NCI-H69 (cell line): ENCODE results near the gene SLC8B1.

Experiments
- DNase-seq: peaks from one replicate; lab custom pipeline; 2025; lab: John Stamatoyannopoulos, UW

The SLC8B1 gene

DNA sequence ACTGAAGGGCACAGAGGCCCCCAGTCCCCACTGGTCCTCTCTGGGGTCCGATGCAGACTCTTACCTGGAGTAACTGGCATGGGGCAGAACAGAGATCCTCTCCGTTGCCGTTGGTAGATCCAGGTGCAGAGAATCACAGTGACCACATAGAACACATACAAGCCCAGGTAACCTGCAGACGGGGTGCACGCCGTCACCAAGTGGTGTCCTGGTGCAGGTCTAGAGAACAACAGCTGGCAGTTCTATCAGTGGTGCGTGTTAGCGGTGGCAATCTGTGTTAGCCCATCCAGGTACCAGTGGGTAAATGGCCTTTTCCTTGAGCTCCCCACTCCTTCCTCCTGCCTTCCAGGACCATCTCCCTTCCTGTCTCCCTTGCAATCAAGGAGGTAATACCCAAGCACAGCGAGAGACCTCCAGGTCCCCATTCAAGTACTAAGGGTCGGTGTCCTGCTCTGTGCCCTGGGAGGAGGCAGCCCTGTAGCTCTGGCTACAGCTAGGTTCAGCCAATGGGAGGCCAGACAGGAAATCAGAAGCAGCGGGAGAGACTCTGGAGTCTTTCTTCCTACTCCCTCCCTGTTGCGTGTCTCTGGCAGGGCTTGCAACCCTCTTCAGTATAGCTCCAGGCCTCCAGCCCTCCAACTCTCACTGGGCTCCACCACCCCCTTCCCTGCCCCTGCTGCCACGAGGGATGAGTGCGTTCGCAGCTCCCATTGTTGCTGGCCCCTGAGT, 15.8 kb downstream of the SLC8B1 start:
- DNase-seq = peak; percentile 45

GRCh38 chr12:113318046-113318656, 16.8 kb downstream of the SLC8B1 start:
- DNase-seq = no peak

GRCh38 chr12:113317122-113317521, 17.8 kb downstream of the SLC8B1 start:
- no peak for DNase-seq

DNA sequence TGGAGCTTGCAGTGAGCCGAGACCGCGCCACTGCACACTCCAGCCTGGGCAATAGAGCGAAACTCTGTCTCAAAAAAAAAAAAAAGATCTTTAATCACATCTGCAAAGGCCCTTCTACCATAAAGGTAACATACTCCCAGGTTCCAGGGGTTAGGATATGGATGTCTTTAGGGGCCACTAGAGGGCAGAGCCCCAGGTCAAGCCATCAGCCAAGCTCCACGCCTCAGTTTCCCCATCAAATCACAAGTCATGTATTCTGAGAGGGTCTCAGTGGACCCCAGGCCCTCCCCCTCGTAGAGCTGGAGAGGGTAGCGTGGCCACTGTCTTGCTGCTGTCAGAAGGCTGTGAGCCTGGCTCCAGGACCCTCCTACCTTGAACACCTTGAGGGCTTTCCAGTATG, 18.8 kb downstream of the SLC8B1 start:
- DNase-seq = no peak

DNA sequence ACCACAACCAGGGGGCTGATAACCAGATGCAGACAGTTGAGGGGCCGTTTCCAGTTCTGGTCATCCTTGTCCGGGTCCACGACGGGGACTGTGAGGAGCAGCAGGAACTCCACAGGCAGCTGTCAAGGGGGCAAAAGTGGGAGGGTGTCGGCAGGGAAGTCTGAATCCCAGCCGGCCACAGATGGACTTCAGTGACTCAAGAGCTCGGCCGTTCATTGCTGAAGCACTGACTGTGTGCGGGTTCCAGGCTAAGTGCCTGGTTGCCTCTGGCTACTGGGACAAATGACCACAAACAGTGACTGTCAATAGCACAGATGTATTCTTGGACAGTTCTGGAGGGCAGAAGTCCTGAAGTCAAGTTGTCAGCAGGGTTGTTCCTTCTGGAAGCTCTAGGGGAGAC, 19.6 kb downstream of the SLC8B1 start:
- DNase-seq = no peak

DNA sequence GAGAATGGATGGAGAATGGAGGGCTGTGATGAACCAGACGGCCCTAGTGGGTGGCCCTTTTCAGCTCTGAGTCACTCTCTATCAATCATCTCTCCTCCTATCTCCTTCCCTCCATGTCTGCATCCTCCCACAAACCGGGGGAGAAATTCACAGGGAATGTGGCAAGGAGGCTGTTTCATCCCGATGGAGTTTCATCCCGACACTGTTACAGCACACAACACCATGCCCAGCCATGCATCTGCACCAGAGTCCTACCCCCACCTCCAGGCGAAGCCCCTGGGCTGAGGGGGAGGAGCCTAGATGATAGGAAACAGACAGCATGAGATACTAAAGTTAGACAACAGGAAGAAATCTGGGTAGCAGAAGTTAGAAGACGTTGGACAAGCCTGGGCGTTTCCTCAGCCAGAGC, 20.8 kb downstream of the SLC8B1 start:
- DNase-seq = no peak

- peak; percentile 55 for DNase-seq
These were observed 24.4 kb downstream of the SLC8B1 start for GRCh38 chr12:113310489-113310888.

DNA sequence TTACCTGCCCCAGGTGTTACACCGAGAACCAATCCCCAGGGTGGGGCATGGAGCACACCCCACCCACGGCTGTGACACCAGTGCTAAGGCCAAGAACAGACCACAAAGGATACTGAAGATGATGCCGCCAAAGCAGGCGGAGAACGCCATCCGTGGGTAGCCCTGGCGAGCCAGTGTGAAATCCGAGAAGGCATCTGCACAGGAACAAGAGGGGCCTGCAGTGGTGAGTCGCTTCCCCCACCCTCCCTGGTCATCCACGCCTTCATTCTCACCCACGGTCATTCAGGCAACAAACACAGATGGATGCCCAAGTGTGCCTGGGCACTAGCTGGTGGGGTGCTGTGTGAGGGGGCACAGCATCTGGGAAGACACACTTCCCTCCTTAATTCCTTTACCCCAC, 28.5 kb downstream of the SLC8B1 start:
- DNase-seq = peak; percentile 71

- peak; percentile 96 for DNase-seq
These were observed 29.5 kb downstream of the SLC8B1 start for GRCh38 chr12:113305281-113305856.

DNA sequence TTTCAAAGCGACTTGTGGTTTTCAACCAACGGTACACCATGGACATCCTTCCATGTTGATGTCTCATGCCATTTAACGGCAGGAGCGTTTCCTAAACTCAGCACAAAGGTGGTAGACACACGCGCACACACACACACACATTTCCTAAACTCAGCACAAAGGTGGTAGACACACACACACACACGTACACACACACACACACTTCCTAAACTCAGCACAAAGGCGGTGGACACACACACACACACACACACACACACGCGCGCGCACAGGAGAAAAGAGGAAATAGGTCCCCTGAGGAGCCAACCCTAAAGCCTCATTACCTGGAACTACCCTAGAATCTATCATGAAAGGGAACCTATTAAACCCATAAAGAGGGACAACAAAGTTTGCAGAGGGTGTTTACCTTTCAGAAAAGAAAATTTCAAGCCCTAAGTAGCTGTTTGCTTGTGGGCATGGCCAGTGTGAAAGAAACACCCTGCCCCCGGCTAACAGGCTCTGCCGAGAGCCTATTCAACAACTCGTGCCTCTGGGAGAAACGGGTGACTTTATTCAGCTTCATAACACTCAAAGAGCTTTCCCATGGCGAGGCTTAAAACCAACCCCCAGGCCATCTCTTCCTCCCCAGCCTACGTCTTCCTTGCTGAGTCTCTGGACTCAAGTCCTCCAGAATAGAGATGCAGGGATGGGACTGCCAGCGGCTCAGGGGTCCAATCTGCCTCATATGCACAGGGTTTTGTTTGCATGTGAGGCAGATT, 31.8 kb downstream of the SLC8B1 start:
- DNase-seq = peak; percentile 97

GRCh38 chr12:113302466-113302865, 32.4 kb downstream of the SLC8B1 start:
- DNase-seq = no peak

- no peak for DNase-seq
These were observed 33.1 kb downstream of the SLC8B1 start for GRCh38 chr12:113301811-113302210.

- peak; percentile 59 for DNase-seq
These were observed 35.2 kb downstream of the SLC8B1 start for GRCh38 chr12:113299619-113300237.

- peak; percentile 35 for DNase-seq
These were observed 35.9 kb downstream of the SLC8B1 start for GRCh38 chr12:113298861-113299545.

DNA sequence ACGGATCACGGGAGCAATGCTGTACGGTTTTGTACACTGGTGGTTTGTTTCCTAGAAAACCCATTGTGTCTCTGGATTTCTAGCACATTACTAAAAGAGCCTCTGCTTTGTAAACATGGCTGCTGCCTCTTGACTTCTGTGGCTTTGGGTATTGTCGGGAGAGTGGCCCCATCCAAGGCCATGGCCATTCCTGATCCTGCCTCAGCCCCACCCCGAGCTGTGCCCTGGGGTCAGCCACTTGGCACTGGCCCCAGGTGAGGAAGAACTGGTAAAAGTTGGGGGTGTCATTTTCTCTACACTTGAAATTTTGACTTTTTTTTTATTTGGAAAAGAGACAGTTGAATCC, 36.5 kb downstream of the SLC8B1 start:
- DNase-seq = no peak

- peak; percentile 51 for DNase-seq
These were observed 37.1 kb downstream of the SLC8B1 start for GRCh38 chr12:113297621-113298471.

DNA sequence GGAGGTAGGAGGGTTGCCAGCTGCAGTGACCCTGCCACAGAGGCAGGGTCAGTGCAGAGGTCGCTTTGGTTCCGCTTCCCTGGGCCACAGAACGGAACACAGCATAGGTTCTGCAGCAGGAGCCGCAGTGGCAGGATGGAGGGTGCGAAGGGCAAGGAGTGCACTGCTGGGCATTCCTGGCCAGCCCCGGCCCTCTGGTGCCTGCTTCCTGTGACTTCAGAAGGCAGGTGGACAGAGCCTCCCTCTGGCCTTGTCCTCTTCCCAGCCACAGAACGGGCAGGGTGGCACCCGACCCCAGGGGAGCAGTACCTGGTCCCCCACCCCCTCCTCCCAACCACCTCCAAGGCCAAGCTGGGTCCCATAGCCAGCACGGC, 37.7 kb downstream of the SLC8B1 start:
- no peak for DNase-seq

DNA sequence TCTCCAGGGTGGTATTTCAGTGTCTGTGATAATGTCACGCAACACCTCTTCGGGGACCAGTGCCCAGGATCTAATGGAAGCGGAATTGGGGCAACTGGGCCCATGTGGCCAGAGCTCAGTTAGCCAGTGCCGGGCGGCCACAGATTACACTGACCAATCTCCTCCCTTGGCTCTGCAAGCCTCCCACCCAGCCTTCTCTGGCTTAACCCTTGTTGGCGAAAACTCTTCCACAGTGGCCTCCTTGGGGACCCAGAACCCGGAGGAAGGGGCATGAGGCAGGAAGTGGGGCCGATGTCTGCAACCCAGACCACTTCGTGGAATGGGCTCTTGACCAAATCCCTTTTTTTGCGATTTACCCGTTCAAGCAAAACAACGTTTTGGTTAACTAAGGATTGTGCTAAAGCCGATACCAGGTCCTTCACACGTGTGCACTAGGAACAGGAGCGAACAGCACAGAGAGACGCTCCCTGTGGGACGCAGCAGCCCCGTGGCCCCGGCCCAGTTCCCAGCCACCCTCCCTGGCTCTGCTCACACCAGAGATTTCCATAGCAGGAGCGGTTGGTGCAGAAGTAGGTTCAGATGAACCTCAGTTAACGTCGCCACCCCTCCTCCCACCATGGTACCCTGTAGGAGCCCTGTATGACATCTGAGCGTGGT, 38.2 kb downstream of the SLC8B1 start:
- DNase-seq = no peak

- DNase-seq = no peak
These were observed 38.9 kb downstream of the SLC8B1 start for GRCh38 chr12:113295886-113296556.

- DNase-seq = no peak
These were observed 41.8 kb downstream of the SLC8B1 start for GRCh38 chr12:113293100-113293499.
